CD4-positive, CD25-positive, alpha-beta regulatory T cell (primary cell): Measurements from ENCODE around the gene FAM234A. TPM values are rescaled to one million over a fixed set of nuclear protein-coding genes. Genes with fewer than 3 reads are reported as not detected.
"Not testable (repeated sequence)": the region's sequence is repeated elsewhere in the genome, so short reads cannot be mapped to it uniquely, and the experiment has no call there.

ENCODE experiments used
- ATAC-seq, 2 donors: fragments of 150-1000 bp; cut with Tn5 transposase; one replicate each; pipeline ENCODE4 v1.10.0; 2021; ENCODE audit warnings: low read depth in 2 of 2, moderate number of reproducible peaks in 2 of 2, moderate library complexity in 1 of 2
- DNase-seq, 3 donors: peaks; one replicate each; pipeline versions ENCODE4 v3.0.0 to v3.0.0-alpha.2; 2012 to 2022; ENCODE audit warnings: mixed read lengths in 1 of 3
- H3K27ac ChIP-seq: one replicate; pipeline ENCODE4 v1.7.0; 2013; ENCODE audit warnings: mild to moderate bottlenecking, low read length; ENCODE audit not compliant: insufficient read depth, poor library complexity, severe bottlenecking
- H3K27me3 ChIP-seq: one replicate; pipeline ENCODE4 v1.7.0; 2013; ENCODE audit warnings: low read length; ENCODE audit not compliant: control insufficient read depth, insufficient read depth
- H3K36me3 ChIP-seq: one replicate; pipeline ENCODE4 v1.7.0; 2013; ENCODE audit warnings: mild to moderate bottlenecking, low read length, moderate library complexity; ENCODE audit not compliant: control insufficient read depth, insufficient read depth
- H3K4me1 ChIP-seq: 2 replicates; pipeline ENCODE4 v1.7.0; 2013; ENCODE audit warnings: mild to moderate bottlenecking, low read length; ENCODE audit not compliant: insufficient read depth, control insufficient read depth, poor library complexity, severe bottlenecking
- H3K4me3 ChIP-seq: one replicate; pipeline ENCODE4 v1.7.0; 2013; ENCODE audit warnings: low read depth, mild to moderate bottlenecking, low read length, moderate library complexity
- H3K9me3 ChIP-seq, 2 experiments: 1 replicate in 1 of 2; 2 replicates in 1 of 2; pipeline ENCODE4 v1.7.0; 2013; ENCODE audit warnings: low read length in 2 of 2, mild to moderate bottlenecking in 1 of 2, moderate library complexity in 1 of 2; ENCODE audit not compliant: control insufficient read depth in 2 of 2
- H3K27ac Mint-ChIP-seq, 3 donors: one replicate each; pipeline ENCODE4 v1.8.0; 2020 to 2022; ENCODE audit warnings: mild to moderate bottlenecking in 3 of 3, mixed read lengths in 3 of 3, moderate library complexity in 2 of 3
- H3K27me3 Mint-ChIP-seq: one replicate; pipeline ENCODE4 v1.8.0; 2022; ENCODE audit warnings: mild to moderate bottlenecking, mixed read lengths
- H3K36me3 Mint-ChIP-seq: one replicate; pipeline ENCODE4 v1.8.0; 2020; ENCODE audit warnings: mixed read lengths
- H3K4me1 Mint-ChIP-seq, 4 donors: one replicate each; pipeline ENCODE4 v1.8.0; 2020 to 2022; ENCODE audit warnings: mixed read lengths in 4 of 4, mild to moderate bottlenecking in 1 of 4
- H3K4me3 Mint-ChIP-seq, 4 donors: one replicate each; pipeline ENCODE4 v1.8.0; 2020 to 2022; ENCODE audit warnings: mild to moderate bottlenecking in 4 of 4, mixed read lengths in 4 of 4, moderate library complexity in 3 of 4
- H3K9me3 Mint-ChIP-seq, 7 donors: one replicate each; pipeline ENCODE4 v1.8.0; 2020 to 2022; ENCODE audit warnings: mixed read lengths in 7 of 7, mild to moderate bottlenecking in 3 of 7, moderate library complexity in 2 of 7
- polyA plus RNA-seq, 4 donors: library from polyadenylated mRNA; unstranded; fragments of 300-500 nt; fragmentation: Illumina TruSeq; gene quantifications; one replicate each; pipeline ENCODE4 v1.2.3, GENCODE V29; 2021
- total RNA-seq: library from RNA; stranded (reverse); gene quantifications from one replicate; pipeline ENCODE4 v1.2.3, GENCODE V29; 2022

The FAM234A gene
- total and polyA plus RNA-seq, 5 donors from 2014 or later: 15.3 to 26.5 (median 22.1) TPM

DNA sequence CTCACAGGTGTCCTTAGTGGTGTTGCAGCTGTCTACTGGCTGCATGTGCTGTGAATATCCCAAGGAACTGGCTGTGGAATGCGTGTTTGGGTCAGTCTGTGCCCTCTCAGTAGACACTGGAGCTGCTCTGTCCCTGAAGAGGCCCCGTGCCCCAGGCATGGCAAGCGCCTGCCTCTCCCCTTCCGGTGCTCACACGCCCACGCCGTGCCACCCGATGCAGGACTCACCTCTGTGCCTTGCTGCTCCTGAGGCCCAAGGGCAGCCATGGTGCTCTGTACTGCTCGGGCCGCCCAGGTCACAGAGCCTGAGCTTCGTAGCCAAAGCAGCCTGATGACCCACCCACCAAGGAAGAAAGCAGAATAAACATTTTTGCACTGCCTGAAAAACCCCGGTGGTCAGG lies 31.1 kb downstream of the FAM234A start:
- DNase-seq (no peak), ATAC-seq (no peak)
- no peaks in the 10 kb centered on the region for H3K4me1 ChIP-seq
- H3K36me3 Mint-ChIP-seq: peaks cover 12% of the 10 kb centered on the region
- no peak overlapping the region for H3K27ac Mint-ChIP-seq
- H3K4me3 ChIP-seq: no peak overlapping the region
- H3K4me1 Mint-ChIP-seq: peaks cover 0 to 7% (median 0%) of the 10 kb centered on the region in 4 donors
- no peaks in the 10 kb centered on the region for H3K27me3 ChIP-seq
- no peaks in the 10 kb centered on the region for H3K9me3 ChIP-seq
- no peak overlapping the region for H3K4me3 Mint-ChIP-seq
- H3K9me3 Mint-ChIP-seq: no peaks in the 10 kb centered on the region
- no peak overlapping the region for H3K27ac ChIP-seq
- peaks cover 4% of the 10 kb centered on the region for H3K36me3 ChIP-seq
- no peaks in the 10 kb centered on the region for H3K27me3 Mint-ChIP-seq

DNA sequence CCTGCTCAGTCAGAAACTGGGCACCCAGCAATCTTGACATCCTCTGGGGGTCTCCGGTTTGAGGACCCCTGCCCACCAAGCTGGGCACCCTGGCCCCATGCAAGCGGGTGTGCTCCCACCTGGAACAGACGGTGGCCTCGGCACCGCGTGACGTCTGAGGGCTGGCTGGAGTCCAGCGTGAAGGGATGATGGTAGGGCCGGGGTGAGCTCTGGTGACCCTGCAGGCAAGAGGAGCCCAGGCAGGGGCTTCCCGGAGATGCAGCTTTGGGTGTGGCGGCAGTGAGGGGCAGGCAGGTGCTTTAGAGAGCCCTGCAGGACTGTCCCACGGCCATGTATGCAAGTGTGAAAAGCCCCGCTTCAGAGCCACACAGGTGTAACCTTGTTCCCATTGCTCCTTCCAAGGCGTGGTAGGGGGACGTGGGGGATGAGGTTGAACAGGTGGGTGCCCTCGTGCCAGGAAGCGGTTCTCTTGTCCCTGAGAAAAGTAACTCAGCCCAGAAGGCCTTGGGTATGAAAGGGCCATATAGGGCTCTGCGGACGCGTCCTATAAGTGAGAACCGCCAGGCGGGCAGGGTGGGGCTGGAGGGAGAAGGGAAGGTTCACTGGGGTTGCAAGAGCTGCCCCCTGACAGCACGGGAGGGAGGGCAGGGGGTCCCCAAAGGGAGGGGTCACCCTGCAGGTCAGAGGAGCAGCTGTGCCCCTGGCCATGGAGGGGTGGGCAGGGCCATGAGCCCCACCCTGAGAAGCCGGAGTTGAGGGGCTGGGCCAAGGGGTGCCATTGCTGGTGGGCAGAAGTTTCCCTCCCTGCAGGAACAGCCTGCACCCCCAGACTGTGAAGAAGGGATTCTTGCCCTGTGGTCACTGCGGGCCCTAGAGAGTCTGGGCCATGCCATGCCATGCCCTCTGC lies 31.9 kb downstream of the FAM234A start:
- Mint-ChIP-seq H3K4me3 (no peak overlapping the region), H3K4me1 (peaks cover 0 to 7% (median 0%) of the 10 kb centered on the region in 4 donors), H3K27ac (no peak overlapping the region), H3K9me3 (no peaks in the 10 kb centered on the region), H3K27me3 (no peaks in the 10 kb centered on the region), H3K36me3 (peaks cover 10% of the 10 kb centered on the region)
- ATAC-seq (peak in 1 of 2 donors; percentile 26), DNase-seq (no peak)
- Histone ChIP-seq H3K27ac (no peak overlapping the region), H3K36me3 (peaks cover 4% of the 10 kb centered on the region), H3K4me1 (no peaks in the 10 kb centered on the region), H3K9me3 (no peaks in the 10 kb centered on the region), H3K4me3 (no peak overlapping the region), H3K27me3 (no peaks in the 10 kb centered on the region)

GRCh38 chr16:267562-267961 lies 32.9 kb downstream of the FAM234A start:
- ATAC-seq, H3K4me1 ChIP-seq, H3K4me3 Mint-ChIP-seq, H3K27me3 ChIP-seq, H3K9me3 Mint-ChIP-seq, H3K36me3 Mint-ChIP-seq, DNase-seq, H3K36me3 ChIP-seq, H3K27ac ChIP-seq, H3K4me3 ChIP-seq, H3K27me3 Mint-ChIP-seq, H3K4me1 Mint-ChIP-seq, H3K9me3 ChIP-seq, H3K27ac Mint-ChIP-seq: not testable (repeated sequence)

- no peaks in the 10 kb centered on the region for H3K9me3 Mint-ChIP-seq
- peaks cover 0 to 7% (median 0%) of the 10 kb centered on the region in 4 donors for H3K4me1 Mint-ChIP-seq
- H3K36me3 Mint-ChIP-seq: peaks cover 4% of the 10 kb centered on the region
- H3K4me1 ChIP-seq: no peaks in the 10 kb centered on the region
- ATAC-seq (no peak), DNase-seq (no peak)
- H3K27ac Mint-ChIP-seq: peak overlapping the region in 1 of 3 donors; percentile 18
- H3K9me3 ChIP-seq: no peaks in the 10 kb centered on the region
- peaks cover 4% of the 10 kb centered on the region for H3K36me3 ChIP-seq
- no peak overlapping the region for H3K4me3 Mint-ChIP-seq
- H3K4me3 ChIP-seq: no peak overlapping the region
- no peaks in the 10 kb centered on the region for H3K27me3 ChIP-seq
- H3K27me3 Mint-ChIP-seq: peaks cover 10% of the 10 kb centered on the region
- H3K27ac ChIP-seq: no peak overlapping the region
Observed at GRCh38 chr16:268141-269053, 33.8 kb downstream of the FAM234A start.

DNA sequence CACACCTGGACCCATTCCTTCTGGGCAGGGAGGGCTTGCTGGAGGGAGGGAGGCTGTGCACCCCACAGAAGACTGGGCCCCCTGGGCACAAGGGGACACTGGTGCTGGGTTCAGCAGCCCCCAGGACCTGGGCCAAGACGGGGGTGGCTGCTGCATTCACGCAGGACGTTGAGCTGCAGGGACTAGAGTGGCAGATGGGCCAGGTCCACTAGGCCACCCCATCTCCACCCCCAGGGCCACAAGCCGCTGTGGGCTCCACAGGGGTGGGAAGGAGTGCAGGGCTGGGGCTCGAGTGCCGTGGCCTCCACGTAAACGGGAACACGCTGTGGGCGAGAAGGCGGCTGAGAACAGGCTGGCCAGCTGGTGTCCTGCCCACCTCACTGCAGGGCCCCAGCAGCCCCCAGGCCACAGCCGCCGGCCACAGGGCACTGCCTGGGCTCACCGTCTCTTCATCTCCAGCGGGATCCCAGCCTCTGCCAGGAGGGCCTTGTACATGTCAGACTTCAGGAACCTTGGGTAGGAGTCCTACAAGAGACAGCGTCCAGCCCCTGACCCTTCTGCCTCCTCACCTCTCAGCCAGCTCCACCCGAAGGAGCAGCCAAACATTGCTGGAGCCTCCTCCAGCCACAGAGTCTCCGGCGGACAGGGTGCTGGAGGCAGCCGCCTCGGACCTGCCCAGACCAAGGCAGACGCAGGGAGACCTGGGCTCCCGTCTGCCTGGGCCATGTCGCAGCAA lies 34.6 kb downstream of the FAM234A start:
- Mint-ChIP-seq H3K27ac (no peak overlapping the region), H3K36me3 (peaks cover 4% of the 10 kb centered on the region), H3K4me3 (no peak overlapping the region), H3K4me1 (peaks cover 0 to 7% (median 0%) of the 10 kb centered on the region in 4 donors), H3K27me3 (peaks cover 10% of the 10 kb centered on the region), H3K9me3 (no peaks in the 10 kb centered on the region)
- Histone ChIP-seq H3K36me3 (peaks cover 2% of the 10 kb centered on the region), H3K27me3 (no peaks in the 10 kb centered on the region), H3K9me3 (no peaks in the 10 kb centered on the region), H3K4me1 (no peaks in the 10 kb centered on the region), H3K4me3 (no peak overlapping the region), H3K27ac (no peak overlapping the region)
- ATAC-seq (no peak), DNase-seq (no peak)

DNA sequence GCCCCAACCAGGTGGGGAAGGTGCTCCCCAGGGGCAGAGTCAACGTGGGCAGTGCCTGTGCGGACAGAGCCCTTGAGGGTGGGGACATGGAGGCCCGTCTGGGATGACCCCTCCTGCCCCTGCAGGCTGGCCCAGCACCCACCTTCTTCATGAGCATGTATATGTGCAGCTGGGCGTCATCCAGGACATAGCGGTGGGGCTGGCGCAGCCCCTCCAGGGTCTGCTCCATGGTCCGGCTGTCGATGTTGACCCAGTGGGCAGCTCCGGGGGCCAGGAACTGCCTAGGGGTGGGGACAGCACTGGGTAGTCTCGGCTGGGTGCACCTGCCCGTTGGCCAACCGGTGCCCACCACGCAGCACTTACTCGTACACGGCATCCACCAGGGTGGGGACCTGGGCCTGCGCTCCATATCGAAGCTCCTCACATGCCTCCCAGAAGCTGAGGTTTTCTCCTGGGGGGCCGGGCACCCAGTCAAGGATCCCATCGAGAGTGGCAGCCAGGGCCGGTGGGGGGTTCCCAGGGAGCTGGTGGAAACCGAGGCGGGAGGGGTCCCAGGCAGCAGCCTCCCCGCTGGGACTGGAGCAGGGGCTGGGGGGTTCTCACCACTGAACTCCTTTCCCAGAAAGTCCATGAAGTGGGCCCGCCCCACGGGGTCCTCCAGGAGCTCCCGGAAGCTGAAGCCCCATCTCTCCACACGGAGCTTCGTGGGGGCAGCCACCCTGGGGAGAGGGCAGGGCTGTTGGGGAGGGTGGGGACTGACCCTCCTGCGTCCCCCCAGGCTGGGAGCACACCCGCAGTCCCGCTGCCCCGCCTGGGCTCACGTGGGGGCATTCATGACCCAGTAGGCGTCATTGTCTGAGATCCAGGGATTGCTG lies 36.0 kb downstream of the FAM234A start:
- no peak for ATAC-seq
- H3K4me3 ChIP-seq: no peak overlapping the region
- H3K27me3 Mint-ChIP-seq: peaks cover 15% of the 10 kb centered on the region
- peak overlapping the region in 1 of 3 donors; percentile 14 for H3K27ac Mint-ChIP-seq
- no peaks in the 10 kb centered on the region for H3K9me3 Mint-ChIP-seq
- peaks cover 4% of the 10 kb centered on the region for H3K36me3 Mint-ChIP-seq
- H3K4me1 Mint-ChIP-seq: peaks cover 0 to 9% (median 0%) of the 10 kb centered on the region in 4 donors
- peaks cover 6% of the 10 kb centered on the region for H3K4me1 ChIP-seq
- no peaks in the 10 kb centered on the region for H3K27me3 ChIP-seq
- H3K27ac ChIP-seq: no peak overlapping the region
- H3K4me3 Mint-ChIP-seq: no peak overlapping the region
- no peaks in the 10 kb centered on the region for H3K9me3 ChIP-seq
- no peak for DNase-seq
- no peaks in the 10 kb centered on the region for H3K36me3 ChIP-seq
